A673 (cell line): ENCODE results near the gene RPS6KC1. TPM values are rescaled to one million over a fixed set of nuclear protein-coding genes. Genes with fewer than 3 reads are reported as not detected.
"Not testable (repeated sequence)": the region's sequence is repeated elsewhere in the genome, so short reads cannot be mapped to it uniquely, and the experiment has no call there.

Source experiments
- BruUV-seq: library from RNA; stranded (reverse); fragments of 400-500 nt; replicated peaks from 2 replicates; lab custom pipeline; 2021; lab: Mats Ljungman, UMichigan
- CTCF ChIA-PET: fragments of 300-600 bp; sonication (Branson Sonifier 250); formaldehyde crosslinking; loops from one replicate; lab custom pipeline; 2022; ENCODE audit warnings: antibody characterized with exemption; lab: Charles Lee
- POLR2A ChIA-PET: fragments of 300-600 bp; sonication (Branson Sonifier 250); formaldehyde crosslinking; loops from one replicate; lab custom pipeline; 2022; ENCODE audit warnings: antibody characterized with exemption; ENCODE audit not compliant: low non-redundant PET; lab: Charles Lee
- DNase-seq: peaks from one replicate; pipeline ENCODE4 v3.0.0-alpha.2; 2015; ENCODE audit warnings: low spot score
- H3K27ac ChIP-seq: fragments of 200-600 bp; sonication (generic); 2 replicates; pipeline ENCODE4 v1.5.1; 2016; ENCODE audit warnings: mixed run types, low read depth, mild to moderate bottlenecking, mixed read lengths, antibody characterized with exemption, low read length; ENCODE audit not compliant: poor library complexity, severe bottlenecking
- H3K27me3 ChIP-seq: fragments of 200-600 bp; sonication (generic); replicated peaks from 2 replicates; pipeline ENCODE4 v1.6.1; 2017; ENCODE audit warnings: mixed run types, low read depth, mild to moderate bottlenecking, mixed read lengths, antibody characterized with exemption, low read length; ENCODE audit not compliant: insufficient read depth, poor library complexity
- H3K36me3 ChIP-seq: fragments of 200-600 bp; sonication (generic); 2 replicates; pipeline ENCODE4 v1.6.1; 2016; ENCODE audit warnings: mixed run types, mild to moderate bottlenecking, mixed read lengths, antibody characterized with exemption, low read length; ENCODE audit not compliant: insufficient read depth, poor library complexity, severe bottlenecking
- H3K4me1 ChIP-seq: fragments of 200-600 bp; sonication (generic); 2 replicates; pipeline ENCODE4 v1.6.1; 2017; ENCODE audit warnings: mixed run types, mild to moderate bottlenecking, mixed read lengths, antibody characterized with exemption, low read length; ENCODE audit not compliant: insufficient read depth, poor library complexity, severe bottlenecking
- H3K4me3 ChIP-seq: fragments of 200-600 bp; sonication (generic); 2 replicates; pipeline ENCODE4 v1.5.1; 2016; ENCODE audit warnings: low read depth, mixed run types, mild to moderate bottlenecking, mixed read lengths, low read length; ENCODE audit not compliant: poor library complexity, severe bottlenecking
- H3K9me3 ChIP-seq: fragments of 200-600 bp; sonication (generic); 2 replicates; pipeline ENCODE4 v1.6.1; 2016; ENCODE audit warnings: mixed run types, low read depth, mild to moderate bottlenecking, mixed read lengths, antibody characterized with exemption, low read length; ENCODE audit not compliant: poor library complexity, severe bottlenecking
- CTCF ChIP-seq: fragments of 300-800, 200-600 bp; sonication (generic); conservative IDR thresholded peaks from 2 replicates; pipeline ENCODE4 v1.5.1; 2017; ENCODE audit warnings: low read depth, mild to moderate bottlenecking, antibody characterized with exemption, low read length, moderate library complexity, mixed read lengths
- EZH2 ChIP-seq: fragments of 200-600 bp; sonication (generic); IDR thresholded peaks from 2 replicates; pipeline ENCODE4 v1.6.1; 2017; ENCODE audit warnings: borderline replicate concordance, low read depth, mild to moderate bottlenecking, mixed read lengths, antibody characterized with exemption, low read length; ENCODE audit not compliant: poor library complexity, severe bottlenecking
- intact Hi-C: fragments of 100-400 bp; cut with micrococcal nuclease; formaldehyde crosslinking; loops from one replicate; pipeline ENCODE4 v1.10.0; 2022; ENCODE audit not compliant: unreplicated experiment
- total RNA-seq: library from RNA; stranded (reverse); gene quantifications from 2 replicates; pipeline ENCODE4 v1.2.3, GENCODE V29; 2021

Gene RPS6KC1
- total RNA-seq, 1 experiment from 2014 or later = 17.1 TPM

GRCh38 chr1:213315571-213315970 lies 264.5 kb downstream of the RPS6KC1 start:
- no peaks in the 10 kb centered on the region for H3K36me3 ChIP-seq
- H3K4me3 ChIP-seq = no peak overlapping the region
- no peaks in the 10 kb centered on the region for H3K4me1 ChIP-seq
- no peaks in the 10 kb centered on the region for H3K9me3 ChIP-seq
- no TSS peak for BruUV-seq
- no peak overlapping the region for H3K27ac ChIP-seq
- DNase-seq = no peak
- CTCF ChIA-PET = no interaction called here
- POLR2A ChIA-PET = no interaction called here
- H3K27me3 ChIP-seq = no peaks in the 10 kb centered on the region
- TF ChIP-seq EZH2 = no peak
- no peak for TF ChIP-seq CTCF
- intact Hi-C loops = no loop called here

GRCh38 chr1:213318458-213318857 lies 267.4 kb downstream of the RPS6KC1 start:
- H3K4me3 ChIP-seq, H3K36me3 ChIP-seq, H3K27ac ChIP-seq, H3K4me1 ChIP-seq, H3K27me3 ChIP-seq, DNase-seq, intact Hi-C loops, H3K9me3 ChIP-seq, POLR2A ChIA-PET, CTCF ChIA-PET, BruUV-seq: not testable (repeated sequence)

- H3K4me1 ChIP-seq = no peaks in the 10 kb centered on the region
- H3K27ac ChIP-seq = no peak overlapping the region
- no peaks in the 10 kb centered on the region for H3K27me3 ChIP-seq
- TF ChIP-seq CTCF = no peak
- no peak for TF ChIP-seq EZH2
- H3K36me3 ChIP-seq = no peaks in the 10 kb centered on the region
- no peaks in the 10 kb centered on the region for H3K9me3 ChIP-seq
- no TSS peak for BruUV-seq
- DNase-seq = no peak
- ChIA-PET POLR2A (no interaction called here), CTCF (no interaction called here)
- intact Hi-C loops = no loop called here
- H3K4me3 ChIP-seq = no peak overlapping the region
These were observed 269.3 kb downstream of the RPS6KC1 start for GRCh38 chr1:213320191-213320870.

Other genes with a start within 250 kb of the RPS6KC1 start
- 1.1 TPM in 1 of 2 replicates, not detected in the other for gene SPATA45, start 203.6 kb upstream of the RPS6KC1 start, total RNA-seq
- gene FLVCR1, start 193.0 kb upstream of the RPS6KC1 start, total RNA-seq = 20.7 and 26.4 TPM in 2 replicates
- gene VASH2, start 100.7 kb upstream of the RPS6KC1 start, total RNA-seq = 2.7 and 4.3 TPM in 2 replicates
- 32.5 and 36.3 TPM in 2 replicates for gene ANGEL2, start 35.4 kb upstream of the RPS6KC1 start, total RNA-seq